ENCODE data around the gene FOXE3. TPM values are rescaled to one million over a fixed set of nuclear protein-coding genes. Genes with fewer than 3 reads are reported as not detected.

Gene FOXE3
- total and polyA plus RNA-seq, 9 of the 15 experiments (the other 6 are each of a cell fraction or from before 2014, with no cell fraction given) = not detected

- TF ChIP-seq ARID3A (IDR thresholded peaks at IDR 0.05; ENCODE audit: borderline replicate concordance, low read depth, low read length) (no peak), PURB (CRISPR knock-in tag; IDR thresholded peaks at IDR 0.05; ENCODE audit: low read depth) (no peak), OTX1 (CRISPR knock-in tag; IDR thresholded peaks at IDR 0.05) (no peak), CTBP1 (IDR thresholded peaks at IDR 0.05; ENCODE audit: borderline replicate concordance) (peak; percentile 89), ATF4 (CRISPR knock-in tag; IDR thresholded peaks at IDR 0.05) (no peak), ARHGAP35 (IDR thresholded peaks at IDR 0.05; ENCODE audit: partially characterized antibody) (peak; percentile 76), POLR3A (IDR thresholded peaks at IDR 0.05; ENCODE audit: borderline replicate concordance, extremely low read depth, insufficient read depth, insufficient read length) (no peak), ZFP30 (CRISPR knock-in tag; IDR thresholded peaks at IDR 0.05; ENCODE audit: borderline replicate concordance) (no peak), ETV1 (tag; conservative IDR thresholded peaks at IDR 0.05; ENCODE audit: low read depth) (no peak), ARID2 (IDR thresholded peaks at IDR 0.05) (peak; percentile 61; the same call in 1 of the 2 replicates), ZC3H8 (IDR thresholded peaks at IDR 0.05) (0 out of 2 replicates have a peak, but pooled peaks have one; percentile 27), FOXM1 (IDR thresholded peaks at IDR 0.05; ENCODE audit: low read depth) (no peak), FOXM1 (CRISPR knock-in tag; IDR thresholded peaks at IDR 0.05; ENCODE audit: low read depth) (no peak), SETDB1 (IDR thresholded peaks at IDR 0.05; ENCODE audit: low read length) (no peak), STAT5A (IDR thresholded peaks at IDR 0.05; ENCODE audit: borderline replicate concordance, low read length) (no peak), POLR3G (IDR thresholded peaks at IDR 0.05; ENCODE audit: extremely low read depth, insufficient read length, insufficient replicate concordance) (no peak), SMARCA4 (IDR thresholded peaks at IDR 0.05) (peak; percentile 48; the same call in 1 of the 2 replicates), MEF2A (IDR thresholded peaks at IDR 0.05; ENCODE audit: control insufficient read depth, low read depth, low read length) (peak; percentile 87), ZZZ3 (IDR thresholded peaks at IDR 0.05) (no peak), SMAD1 (IDR thresholded peaks at IDR 0.05; ENCODE audit: low read depth, low read length, partially characterized antibody) (no peak), HNRNPL (IDR thresholded peaks at IDR 0.05; ENCODE audit: low read depth, low read length) (no peak), ZBTB7A (IDR thresholded peaks at IDR 0.05; ENCODE audit: borderline replicate concordance, control insufficient read depth, low read depth, low read length) (no peak), BRD9 (IDR thresholded peaks at IDR 0.05; ENCODE audit: low read depth, partially characterized antibody) (peak; percentile 49), SMARCC2 (IDR thresholded peaks at IDR 0.05; ENCODE audit: low read depth) (no peak), TSHZ1 (CRISPR knock-in tag; IDR thresholded peaks at IDR 0.05) (no peak)
These were observed 8.4 kb downstream of the FOXE3 start (continued) for GRCh38 chr1:47424336-47424982.

Data from K562 (cell line).